ENCODE data around the gene CACNA1A.

Gene CACNA1A

GRCh38 chr19:13225973-13226865 lies 280.1 kb downstream of the CACNA1A start:
- TF ChIP-seq CTCF (conservative IDR thresholded peaks at IDR 0.05; ENCODE audit: low read depth, low read length) = no peak
- no peak overlapping the region for H3K4me3 ChIP-seq (ENCODE audit: low read length)
- no peak for DNase-seq (ENCODE audit: low read depth)

GRCh38 chr19:13225085-13225484 lies 281.2 kb downstream of the CACNA1A start:
- DNase-seq (ENCODE audit: low read depth) = no peak
- no peak for TF ChIP-seq CTCF (conservative IDR thresholded peaks at IDR 0.05; ENCODE audit: low read depth, low read length)
- H3K4me3 ChIP-seq (ENCODE audit: low read length) = no peak overlapping the region

- DNase-seq (ENCODE audit: low read depth) = no peak
- H3K4me3 ChIP-seq (ENCODE audit: low read length) = no peak overlapping the region
- no peak for TF ChIP-seq CTCF (conservative IDR thresholded peaks at IDR 0.05; ENCODE audit: low read depth, low read length)
Measured at GRCh38 chr19:13220847-13221246, 285.4 kb downstream of the CACNA1A start.

- no peak for DNase-seq (ENCODE audit: low read depth)
- no peak overlapping the region for H3K4me3 ChIP-seq (ENCODE audit: low read length)
- no peak for TF ChIP-seq CTCF (conservative IDR thresholded peaks at IDR 0.05; ENCODE audit: low read depth, low read length)
Measured at GRCh38 chr19:13215572-13216380, 290.5 kb downstream of the CACNA1A start.

GRCh38 chr19:13214036-13214730 lies 292.1 kb downstream of the CACNA1A start:
- DNase-seq (ENCODE audit: low read depth) = no peak
- H3K4me3 ChIP-seq (ENCODE audit: low read length) = no peak overlapping the region
- TF ChIP-seq CTCF (conservative IDR thresholded peaks at IDR 0.05; ENCODE audit: low read depth, low read length) = no peak

- DNase-seq (ENCODE audit: low read depth) = no peak
- H3K4me3 ChIP-seq (ENCODE audit: low read length) = no peak overlapping the region
- peak; percentile 65 for TF ChIP-seq CTCF (conservative IDR thresholded peaks at IDR 0.05; ENCODE audit: low read depth, low read length)
Measured at GRCh38 chr19:13212759-13213330, 293.4 kb downstream of the CACNA1A start.

Measured in retinal pigment epithelial cell (primary cell).